HG03066 (cell line): ENCODE results near the gene RPRD2.

ENCODE experiments used
- ATAC-seq: cut with Tn5 transposase; IDR thresholded peaks from one replicate; pipeline ENCODE4 v1.9.1; 2021; ENCODE audit warnings: low read depth; ENCODE audit not compliant: unreplicated experiment

The RPRD2 gene

GRCh38 chr1:150512846-150513245, 148.9 kb downstream of the RPRD2 start:
- no peak for ATAC-seq

DNA sequence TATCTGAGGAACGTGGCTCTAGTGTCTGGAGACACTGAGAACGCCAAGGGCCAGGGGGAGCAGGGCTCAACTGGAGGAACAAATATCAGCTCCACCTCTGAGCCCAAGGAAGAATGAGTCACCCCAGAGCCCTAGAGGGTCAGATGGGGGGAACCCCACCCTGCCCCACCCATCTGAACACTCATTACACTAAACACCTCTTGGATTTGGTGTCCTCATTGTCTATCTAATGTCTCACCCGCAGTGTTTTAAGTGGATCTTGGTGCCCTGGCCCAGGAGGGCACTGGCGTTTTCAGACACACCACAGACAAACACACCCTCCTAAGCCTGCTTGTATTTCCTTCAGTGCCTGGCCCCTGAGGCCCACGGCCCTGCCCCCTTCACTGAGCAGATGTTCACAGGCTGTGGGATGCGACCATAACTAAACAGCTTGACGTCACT, 149.4 kb downstream of the RPRD2 start:
- ATAC-seq = no peak

GRCh38 chr1:150514260-150514659, 150.3 kb downstream of the RPRD2 start:
- no peak for ATAC-seq

DNA sequence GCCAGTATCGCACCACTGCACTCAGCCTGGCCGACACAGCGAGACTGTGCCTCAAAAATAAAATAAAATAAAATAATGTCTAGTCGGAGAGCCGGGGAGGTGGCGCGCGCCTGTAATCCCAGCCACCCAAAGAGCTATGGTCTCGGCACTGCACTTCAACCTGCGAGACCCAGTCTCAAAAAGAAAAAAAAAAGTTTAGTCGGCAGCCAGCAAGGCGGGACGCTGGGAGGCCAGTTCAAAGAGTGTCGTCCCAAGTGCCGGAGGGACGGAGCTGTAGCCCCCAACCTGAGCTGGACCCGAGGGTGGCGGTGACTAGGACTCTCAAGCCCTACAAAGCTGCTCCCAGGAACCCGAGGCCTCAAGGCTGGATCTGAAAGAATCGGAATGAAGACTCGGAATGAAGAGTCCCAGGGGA, 151.0 kb downstream of the RPRD2 start:
- no peak for ATAC-seq

GRCh38 chr1:150515328-150516049, 151.5 kb downstream of the RPRD2 start, which contains the start of gene FALEC:
Gene FALEC, plus strand, starts transcription at chr1:150515752.
- ATAC-seq = peak; percentile 98

- no peak for ATAC-seq
These were observed 152.2 kb downstream of the RPRD2 start for GRCh38 chr1:150516050-150516591.

GRCh38 chr1:150516616-150517015, 152.7 kb downstream of the RPRD2 start:
- no peak for ATAC-seq

DNA sequence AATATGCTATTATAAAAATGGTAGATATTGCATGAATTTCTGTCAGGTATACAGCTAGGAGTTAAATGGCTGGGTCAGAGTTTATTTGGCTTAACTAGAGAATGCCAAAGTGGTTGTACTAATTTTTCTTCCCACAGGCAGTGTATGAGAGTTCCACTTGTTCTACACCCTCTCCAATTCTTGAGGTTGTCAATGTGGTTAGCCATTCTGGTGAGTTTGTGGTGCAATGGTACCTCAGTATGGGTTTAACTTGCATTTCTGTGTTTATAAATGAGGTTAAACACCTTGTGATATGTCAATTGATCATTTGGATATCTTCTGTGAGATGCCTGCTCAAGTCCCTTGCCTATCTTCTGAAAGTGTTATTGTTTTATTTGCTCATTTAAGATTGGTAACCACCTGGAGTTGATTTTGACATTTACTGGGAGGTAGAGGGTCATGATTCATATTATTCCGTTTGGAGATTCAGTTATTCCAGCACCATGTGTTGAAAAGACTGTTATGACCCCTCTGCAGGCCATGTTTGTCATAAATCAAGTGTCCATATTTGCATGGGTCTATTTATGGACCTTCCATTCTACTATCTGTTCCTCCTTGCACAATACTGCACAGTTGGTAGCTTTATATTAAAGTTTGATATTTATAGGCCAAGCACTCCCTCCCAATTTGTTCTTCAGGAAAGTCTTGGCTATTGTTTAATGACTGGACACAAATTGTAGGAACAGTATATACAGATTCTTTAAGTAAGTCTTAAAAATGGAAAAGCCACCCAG, 157.4 kb downstream of the RPRD2 start:
- ATAC-seq = no peak

GRCh38 chr1:150525348-150525747, 161.4 kb downstream of the RPRD2 start:
- ATAC-seq = no peak
